Muscle of leg (tissue), 11 donors: ENCODE measurements around the gene SLC25A25. TPM values are rescaled to one million over a fixed set of nuclear protein-coding genes. Genes with fewer than 3 reads are reported as not detected.
A peak's percentile ranks its signal among the peaks of the same experiment; 100 is the strongest.

ENCODE experiments used
- DNase-seq: peaks from one replicate; pipeline ENCODE4 v3.0.0; 2013
- H3K27ac ChIP-seq: one replicate; pipeline ENCODE4 v1.5.1; 2013; ENCODE audit warnings: mild to moderate bottlenecking, low read length, control low read depth
- H3K27me3 ChIP-seq: one replicate; pipeline ENCODE4 v1.6.1; 2013; ENCODE audit warnings: low read length; ENCODE audit not compliant: control insufficient read depth, insufficient read depth
- H3K36me3 ChIP-seq: one replicate; pipeline ENCODE4 v1.6.1; 2013; ENCODE audit warnings: low read length; ENCODE audit not compliant: control insufficient read depth, insufficient read depth
- H3K4me1 ChIP-seq: one replicate; pipeline ENCODE4 v1.6.1; 2013; ENCODE audit warnings: low read length; ENCODE audit not compliant: control insufficient read depth, insufficient read depth
- H3K4me3 ChIP-seq: one replicate; pipeline ENCODE4 v1.5.1; 2013; ENCODE audit warnings: low read length, control low read depth
- H3K9me3 ChIP-seq: replicated peaks from 2 replicates; pipeline ENCODE4 v1.6.1; 2013; ENCODE audit warnings: low read depth, low read length; ENCODE audit not compliant: control insufficient read depth
- WGBS: methylation state at CpG from one replicate; pipeline ENCODE4 v1.1.5; 2013; ENCODE audit warnings: missing lambda C conversion rate; ENCODE audit not compliant: insufficient coverage; 5-methylcytosine and 5-hydroxymethylcytosine counted together
- polyA plus RNA-seq, 8 donors: library from polyadenylated mRNA; unstranded; fragments of 120-200 nt; gene quantifications; one replicate each; pipeline versions ENCODE4 v1.2.1 to v1.2.3, GENCODE V29; 2013; ENCODE audit warnings: inconsistent platforms in 1 of 8, low replicate concordance in 1 of 8; ENCODE audit not compliant: insufficient read length in 8 of 8, insufficient read depth in 1 of 8
- total RNA-seq: library from RNA; stranded (reverse); fragments of 120-200 nt; gene quantifications from one replicate; pipeline ENCODE4 v1.2.4, GENCODE V29; 2013

SLC25A25 gene
- total and polyA plus RNA-seq, 9 donors = 12.9 to 15.3 (median 14.4) TPM

GRCh38 chr9:128136816-128137793 lies 69.1 kb downstream of the SLC25A25 start:
- peaks cover 4% of the 10 kb centered on the region for H3K27me3 ChIP-seq
- DNase-seq = no peak
- H3K27ac ChIP-seq = no peak overlapping the region
- H3K9me3 ChIP-seq = no peaks in the 10 kb centered on the region
- no peak overlapping the region for H3K4me3 ChIP-seq
- H3K36me3 ChIP-seq = no peaks in the 10 kb centered on the region
- peaks cover 21% of the 10 kb centered on the region for H3K4me1 ChIP-seq
- WGBS = 81% methylated on average over 13 of the region's 18 CpGs

- peaks cover 22% of the 10 kb centered on the region for H3K4me1 ChIP-seq
- H3K4me3 ChIP-seq = no peak overlapping the region
- H3K27me3 ChIP-seq = peaks cover 4% of the 10 kb centered on the region
- no peaks in the 10 kb centered on the region for H3K9me3 ChIP-seq
- no peaks in the 10 kb centered on the region for H3K36me3 ChIP-seq
- H3K27ac ChIP-seq = no peak overlapping the region
- no peak for DNase-seq
- 63% methylated on average over 1 of the region's 3 CpGs for WGBS
These were observed 70.0 kb downstream of the SLC25A25 start for GRCh38 chr9:128138001-128138400.

GRCh38 chr9:128139621-128140020 lies 71.6 kb downstream of the SLC25A25 start:
- Histone ChIP-seq H3K27me3 (peaks cover 4% of the 10 kb centered on the region), H3K36me3 (no peaks in the 10 kb centered on the region), H3K27ac (no peak overlapping the region), H3K9me3 (no peaks in the 10 kb centered on the region), H3K4me3 (peak overlapping the region; percentile 22), H3K4me1 (peaks cover 24% of the 10 kb centered on the region)
- DNase-seq = no peak
- 83% methylated on average over 4 of the region's 16 CpGs for WGBS

- Histone ChIP-seq H3K4me3 (no peak overlapping the region), H3K9me3 (no peaks in the 10 kb centered on the region), H3K36me3 (no peaks in the 10 kb centered on the region), H3K27me3 (peaks cover 4% of the 10 kb centered on the region), H3K27ac (no peak overlapping the region), H3K4me1 (peaks cover 29% of the 10 kb centered on the region)
- 92% methylated on average over 2 of the region's 3 CpGs for WGBS
- no peak for DNase-seq
These were observed 73.6 kb downstream of the SLC25A25 start for GRCh38 chr9:128141604-128142003.

GRCh38 chr9:128142061-128142460 lies 74.0 kb downstream of the SLC25A25 start:
- Histone ChIP-seq H3K9me3 (no peaks in the 10 kb centered on the region), H3K27ac (no peak overlapping the region), H3K4me3 (no peak overlapping the region), H3K27me3 (peaks cover 4% of the 10 kb centered on the region), H3K36me3 (no peaks in the 10 kb centered on the region), H3K4me1 (peaks cover 29% of the 10 kb centered on the region)
- WGBS = 53% methylated on average over 3 of the region's 4 CpGs
- DNase-seq = no peak

- Histone ChIP-seq H3K9me3 (no peaks in the 10 kb centered on the region), H3K36me3 (no peaks in the 10 kb centered on the region), H3K27ac (no peak overlapping the region), H3K4me3 (no peak overlapping the region), H3K27me3 (peaks cover 4% of the 10 kb centered on the region), H3K4me1 (peaks cover 29% of the 10 kb centered on the region)
- no peak for DNase-seq
- WGBS = 50% methylated on average over 1 of the region's 2 CpGs
These were observed 74.6 kb downstream of the SLC25A25 start for GRCh38 chr9:128142596-128142995.

- Histone ChIP-seq H3K9me3 (no peaks in the 10 kb centered on the region), H3K36me3 (no peaks in the 10 kb centered on the region), H3K27me3 (peaks cover 4% of the 10 kb centered on the region), H3K4me3 (no peak overlapping the region), H3K27ac (no peak overlapping the region), H3K4me1 (peaks cover 27% of the 10 kb centered on the region)
- DNase-seq = no peak
- 63% methylated on average over 7 of the region's 8 CpGs for WGBS
These were observed 75.7 kb downstream of the SLC25A25 start for GRCh38 chr9:128143525-128144238.

- peaks cover 29% of the 10 kb centered on the region for H3K4me1 ChIP-seq
- 90% methylated on average over 15 of the region's 22 CpGs for WGBS
These were observed 76.5 kb downstream of the SLC25A25 start for GRCh38 chr9:128144239-128145181.

DNA sequence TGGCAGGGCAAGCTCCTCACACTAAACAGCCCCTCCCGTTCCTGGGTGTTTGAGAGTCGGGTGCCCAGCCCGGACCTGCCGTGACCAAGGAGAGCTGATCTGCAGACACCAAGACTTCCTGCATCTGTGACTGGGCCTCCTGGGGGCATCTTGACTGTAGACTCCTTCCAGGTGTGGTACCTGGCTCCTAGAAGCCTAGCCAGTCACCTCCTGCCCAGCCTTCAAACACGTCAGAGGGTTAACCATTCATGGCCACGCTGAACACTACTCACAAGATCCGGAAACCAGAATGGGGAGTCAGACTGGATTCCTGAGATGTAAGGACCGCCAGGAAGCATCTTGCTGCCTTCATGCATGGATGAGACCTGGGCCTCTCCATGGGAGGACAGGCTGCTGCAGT lies 77.5 kb downstream of the SLC25A25 start:
- Histone ChIP-seq H3K4me1 (peaks cover 33% of the 10 kb centered on the region), H3K27me3 (no peaks in the 10 kb centered on the region), H3K9me3 (no peaks in the 10 kb centered on the region), H3K27ac (no peak overlapping the region), H3K4me3 (no peak overlapping the region), H3K36me3 (no peaks in the 10 kb centered on the region)
- 51% methylated on average over 8 of the region's 8 CpGs for WGBS
- DNase-seq = no peak

More at GRCh38 chr9:128144239-128145181, 76.5 kb downstream of the SLC25A25 start:
- no peak overlapping the region for H3K27ac ChIP-seq
- H3K36me3 ChIP-seq = no peaks in the 10 kb centered on the region
- H3K27me3 ChIP-seq = peaks cover under 1% of the 10 kb centered on the region
- no peaks in the 10 kb centered on the region for H3K9me3 ChIP-seq
- DNase-seq = no peak
- H3K4me3 ChIP-seq = no peak overlapping the region
